ENCODE results near the gene SLC35F3. TPM values are rescaled to one million over a fixed set of nuclear protein-coding genes. Genes with fewer than 3 reads are reported as not detected.

Gene SLC35F3
- total and polyA plus RNA-seq, 2 experiments from 2014 or later = 1.0 to 3.2 TPM

DNA sequence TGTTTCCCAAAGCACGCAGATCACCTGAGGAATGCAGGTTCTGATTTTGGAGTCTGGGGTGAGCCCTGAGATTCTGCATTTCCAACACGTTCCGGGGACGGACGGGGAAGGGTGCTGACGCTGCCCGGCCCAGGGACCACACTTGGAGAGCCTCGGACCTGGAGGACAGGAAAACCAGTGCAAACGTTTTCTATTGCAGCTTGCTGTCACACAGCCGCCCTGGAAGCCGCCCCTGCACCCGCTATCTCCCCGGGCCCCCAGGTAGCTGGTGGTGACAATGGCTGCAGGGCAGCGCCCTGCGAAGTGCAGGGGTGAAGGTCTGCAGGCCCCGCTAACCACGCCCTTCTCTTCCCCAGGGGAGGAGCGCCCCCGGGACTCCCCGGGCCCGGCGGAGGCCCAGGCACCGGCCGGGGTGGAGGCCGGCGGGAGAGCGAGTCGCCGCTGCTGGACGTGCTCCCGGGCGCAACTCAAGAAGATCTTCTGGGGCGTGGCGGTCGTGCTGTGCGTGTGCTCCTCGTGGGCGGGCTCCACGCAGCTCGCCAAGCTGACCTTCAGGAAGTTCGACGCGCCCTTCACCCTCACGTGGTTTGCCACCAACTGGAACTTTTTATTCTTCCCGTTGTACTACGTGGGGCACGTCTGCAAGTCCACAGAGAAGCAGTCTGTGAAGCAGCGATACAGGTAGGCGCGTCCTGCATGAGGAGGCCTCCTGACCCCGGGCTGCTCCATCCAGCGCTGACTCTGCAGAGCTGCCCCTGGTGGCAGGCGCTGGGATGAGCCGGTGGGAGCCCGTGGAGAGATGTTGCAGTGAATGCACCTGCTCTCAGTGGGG, 326.8 kb downstream of the SLC35F3 start:
- H3K9me3 Mint-ChIP-seq = no peaks in the 10 kb centered on the region
- Histone ChIP-seq H3K36me3 (ENCODE audit: insufficient read depth) (no peaks in the 10 kb centered on the region), H2AFZ (no peak overlapping the region), H3K27me3 (ENCODE audit: insufficient read depth) (no peaks in the 10 kb centered on the region), H3F3A (replicated peaks; ENCODE audit: low read depth) (no peaks in the 10 kb centered on the region), H3K4me3 (no peak overlapping the region), H3K79me2 (replicated peaks; ENCODE audit: insufficient read depth) (no peaks in the 10 kb centered on the region), H3K4me2 (no peak overlapping the region), H3K27ac (ENCODE audit: low read depth) (no peak overlapping the region), H3K4me1 (ENCODE audit: insufficient read depth) (peaks cover 8% of the 10 kb centered on the region), H4K20me1 (replicated peaks; ENCODE audit: insufficient read depth) (no peaks in the 10 kb centered on the region), H3K9me2 (ENCODE audit: insufficient read depth) (no peaks in the 10 kb centered on the region)
- H3K27ac Mint-ChIP-seq = no peak overlapping the region
- peak overlapping the region; percentile 62; the same call in 2 of the 3 replicates for H3K4me3 Mint-ChIP-seq
- H3K4me1 Mint-ChIP-seq = peaks cover 27% of the 10 kb centered on the region
- no peaks in the 10 kb centered on the region for H3K36me3 Mint-ChIP-seq (ENCODE audit: low read depth)
- peaks cover 10% of the 10 kb centered on the region for H3K27me3 Mint-ChIP-seq (ENCODE audit: insufficient read depth, low read depth, poor library complexity)
- ATAC-seq (peak; percentile 99), DNase-seq (ENCODE audit: low spot score) (peak; percentile 76)
- TF ChIP-seq NANOG (IDR thresholded peaks at IDR 0.05; ENCODE audit: borderline replicate concordance) = no peak
- TF ChIP-seq, protein P1, sequence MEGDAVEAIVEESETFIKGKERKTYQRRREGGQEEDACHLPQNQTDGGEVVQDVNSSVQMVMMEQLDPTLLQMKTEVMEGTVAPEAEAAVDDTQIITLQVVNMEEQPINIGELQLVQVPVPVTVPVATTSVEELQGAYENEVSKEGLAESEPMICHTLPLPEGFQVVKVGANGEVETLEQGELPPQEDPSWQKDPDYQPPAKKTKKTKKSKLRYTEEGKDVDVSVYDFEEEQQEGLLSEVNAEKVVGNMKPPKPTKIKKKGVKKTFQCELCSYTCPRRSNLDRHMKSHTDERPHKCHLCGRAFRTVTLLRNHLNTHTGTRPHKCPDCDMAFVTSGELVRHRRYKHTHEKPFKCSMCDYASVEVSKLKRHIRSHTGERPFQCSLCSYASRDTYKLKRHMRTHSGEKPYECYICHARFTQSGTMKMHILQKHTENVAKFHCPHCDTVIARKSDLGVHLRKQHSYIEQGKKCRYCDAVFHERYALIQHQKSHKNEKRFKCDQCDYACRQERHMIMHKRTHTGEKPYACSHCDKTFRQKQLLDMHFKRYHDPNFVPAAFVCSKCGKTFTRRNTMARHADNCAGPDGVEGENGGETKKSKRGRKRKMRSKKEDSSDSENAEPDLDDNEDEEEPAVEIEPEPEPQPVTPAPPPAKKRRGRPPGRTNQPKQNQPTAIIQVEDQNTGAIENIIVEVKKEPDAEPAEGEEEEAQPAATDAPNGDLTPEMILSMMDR (conservative IDR thresholded peaks at IDR 0.05; ENCODE audit: low read depth in 2 of 2) = peak; percentile 54 to 65

DNA sequence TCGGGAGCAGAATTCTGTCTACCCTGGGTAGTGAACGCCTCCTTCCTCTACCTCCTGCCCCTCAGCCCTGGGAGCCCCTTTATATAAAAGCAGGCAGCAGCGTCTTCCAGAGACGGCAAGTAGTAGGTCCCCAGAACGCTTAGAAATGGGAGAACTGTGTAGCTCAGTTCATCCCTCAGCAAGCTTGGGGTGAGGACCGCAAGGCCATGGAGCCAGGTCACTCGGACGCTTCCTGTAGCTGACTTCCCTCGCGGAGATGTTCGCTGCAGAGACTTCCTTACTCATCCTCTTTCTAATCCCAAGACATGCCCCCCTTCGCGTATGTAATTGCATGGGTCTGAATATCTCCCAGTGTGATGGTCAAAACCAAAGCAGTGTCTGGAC, 327.4 kb downstream of the SLC35F3 start:
- H2AFZ ChIP-seq = no peak overlapping the region
- ATAC-seq = no peak
- H3K27ac Mint-ChIP-seq = no peak overlapping the region

More for the DNA sequence above, 327.4 kb downstream of the SLC35F3 start:
- Histone ChIP-seq H4K20me1 (replicated peaks; ENCODE audit: insufficient read depth) (no peaks in the 10 kb centered on the region), H3K9me2 (ENCODE audit: insufficient read depth) (no peaks in the 10 kb centered on the region), H3K4me2 (no peak overlapping the region), H3K36me3 (ENCODE audit: insufficient read depth) (no peaks in the 10 kb centered on the region), H3F3A (replicated peaks; ENCODE audit: low read depth) (no peaks in the 10 kb centered on the region), H3K27me3 (ENCODE audit: insufficient read depth) (no peaks in the 10 kb centered on the region), H3K4me1 (ENCODE audit: insufficient read depth) (peaks cover 2% of the 10 kb centered on the region), H3K27ac (ENCODE audit: low read depth) (no peak overlapping the region), H3K79me2 (replicated peaks; ENCODE audit: insufficient read depth) (no peaks in the 10 kb centered on the region), H3K4me3 (no peak overlapping the region)
- Mint-ChIP-seq H3K9me3 (no peaks in the 10 kb centered on the region), H3K4me3 (no peak overlapping the region), H3K27me3 (ENCODE audit: insufficient read depth, low read depth, poor library complexity) (peaks cover 10% of the 10 kb centered on the region), H3K36me3 (ENCODE audit: low read depth) (no peaks in the 10 kb centered on the region), H3K4me1 (peaks cover 21% of the 10 kb centered on the region)
- TF ChIP-seq, protein P2, sequence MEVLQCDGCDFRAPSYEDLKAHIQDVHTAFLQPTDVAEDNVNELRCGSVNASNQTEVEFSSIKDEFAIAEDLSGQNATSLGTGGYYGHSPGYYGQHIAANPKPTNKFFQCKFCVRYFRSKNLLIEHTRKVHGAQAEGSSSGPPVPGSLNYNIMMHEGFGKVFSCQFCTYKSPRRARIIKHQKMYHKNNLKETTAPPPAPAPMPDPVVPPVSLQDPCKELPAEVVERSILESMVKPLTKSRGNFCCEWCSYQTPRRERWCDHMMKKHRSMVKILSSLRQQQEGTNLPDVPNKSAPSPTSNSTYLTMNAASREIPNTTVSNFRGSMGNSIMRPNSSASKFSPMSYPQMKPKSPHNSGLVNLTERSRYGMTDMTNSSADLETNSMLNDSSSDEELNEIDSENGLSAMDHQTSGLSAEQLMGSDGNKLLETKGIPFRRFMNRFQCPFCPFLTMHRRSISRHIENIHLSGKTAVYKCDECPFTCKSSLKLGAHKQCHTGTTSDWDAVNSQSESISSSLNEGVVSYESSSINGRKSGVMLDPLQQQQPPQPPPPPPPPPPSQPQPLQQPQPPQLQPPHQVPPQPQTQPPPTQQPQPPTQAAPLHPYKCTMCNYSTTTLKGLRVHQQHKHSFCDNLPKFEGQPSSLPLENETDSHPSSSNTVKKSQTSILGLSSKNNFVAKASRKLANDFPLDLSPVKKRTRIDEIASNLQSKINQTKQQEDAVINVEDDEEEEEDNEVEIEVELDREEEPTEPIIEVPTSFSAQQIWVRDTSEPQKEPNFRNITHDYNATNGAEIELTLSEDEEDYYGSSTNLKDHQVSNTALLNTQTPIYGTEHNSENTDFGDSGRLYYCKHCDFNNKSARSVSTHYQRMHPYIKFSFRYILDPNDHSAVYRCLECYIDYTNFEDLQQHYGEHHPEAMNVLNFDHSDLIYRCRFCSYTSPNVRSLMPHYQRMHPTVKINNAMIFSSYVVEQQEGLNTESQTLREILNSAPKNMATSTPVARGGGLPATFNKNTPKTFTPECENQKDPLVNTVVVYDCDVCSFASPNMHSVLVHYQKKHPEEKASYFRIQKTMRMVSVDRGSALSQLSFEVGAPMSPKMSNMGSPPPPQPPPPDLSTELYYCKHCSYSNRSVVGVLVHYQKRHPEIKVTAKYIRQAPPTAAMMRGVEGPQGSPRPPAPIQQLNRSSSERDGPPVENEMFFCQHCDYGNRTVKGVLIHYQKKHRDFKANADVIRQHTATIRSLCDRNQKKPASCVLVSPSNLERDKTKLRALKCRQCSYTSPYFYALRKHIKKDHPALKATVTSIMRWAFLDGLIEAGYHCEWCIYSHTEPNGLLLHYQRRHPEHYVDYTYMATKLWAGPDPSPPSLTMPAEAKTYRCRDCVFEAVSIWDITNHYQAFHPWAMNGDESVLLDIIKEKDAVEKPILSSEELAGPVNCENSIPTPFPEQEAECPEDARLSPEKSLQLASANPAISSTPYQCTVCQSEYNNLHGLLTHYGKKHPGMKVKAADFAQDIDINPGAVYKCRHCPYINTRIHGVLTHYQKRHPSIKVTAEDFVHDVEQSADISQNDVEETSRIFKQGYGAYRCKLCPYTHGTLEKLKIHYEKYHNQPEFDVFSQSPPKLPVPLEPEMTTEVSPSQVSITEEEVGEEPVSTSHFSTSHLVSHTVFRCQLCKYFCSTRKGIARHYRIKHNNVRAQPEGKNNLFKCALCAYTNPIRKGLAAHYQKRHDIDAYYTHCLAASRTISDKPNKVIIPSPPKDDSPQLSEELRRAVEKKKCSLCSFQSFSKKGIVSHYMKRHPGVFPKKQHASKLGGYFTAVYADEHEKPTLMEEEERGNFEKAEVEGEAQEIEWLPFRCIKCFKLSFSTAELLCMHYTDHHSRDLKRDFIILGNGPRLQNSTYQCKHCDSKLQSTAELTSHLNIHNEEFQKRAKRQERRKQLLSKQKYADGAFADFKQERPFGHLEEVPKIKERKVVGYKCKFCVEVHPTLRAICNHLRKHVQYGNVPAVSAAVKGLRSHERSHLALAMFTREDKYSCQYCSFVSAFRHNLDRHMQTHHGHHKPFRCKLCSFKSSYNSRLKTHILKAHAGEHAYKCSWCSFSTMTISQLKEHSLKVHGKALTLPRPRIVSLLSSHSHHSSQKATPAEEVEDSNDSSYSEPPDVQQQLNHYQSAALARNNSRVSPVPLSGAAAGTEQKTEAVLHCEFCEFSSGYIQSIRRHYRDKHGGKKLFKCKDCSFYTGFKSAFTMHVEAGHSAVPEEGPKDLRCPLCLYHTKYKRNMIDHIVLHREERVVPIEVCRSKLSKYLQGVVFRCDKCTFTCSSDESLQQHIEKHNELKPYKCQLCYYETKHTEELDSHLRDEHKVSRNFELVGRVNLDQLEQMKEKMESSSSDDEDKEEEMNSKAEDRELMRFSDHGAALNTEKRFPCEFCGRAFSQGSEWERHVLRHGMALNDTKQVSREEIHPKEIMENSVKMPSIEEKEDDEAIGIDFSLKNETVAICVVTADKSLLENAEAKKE (CRISPR knock-in tag; IDR thresholded peaks at IDR 0.05) = no peak
- no peak for TF ChIP-seq EZH2 (IDR thresholded peaks at IDR 0.05; ENCODE audit: low read depth, unreplicated experiment)
- DNase-seq (ENCODE audit: low spot score) = no peak
